HG03521 (cell line): ENCODE measurements around the gene DNLZ.

ENCODE experiments used
- ATAC-seq: cut with Tn5 transposase; IDR thresholded peaks from one replicate; pipeline ENCODE4 v1.9.1; 2021; ENCODE audit warnings: mild to moderate bottlenecking, moderate library complexity; ENCODE audit not compliant: unreplicated experiment

Gene DNLZ

DNA sequence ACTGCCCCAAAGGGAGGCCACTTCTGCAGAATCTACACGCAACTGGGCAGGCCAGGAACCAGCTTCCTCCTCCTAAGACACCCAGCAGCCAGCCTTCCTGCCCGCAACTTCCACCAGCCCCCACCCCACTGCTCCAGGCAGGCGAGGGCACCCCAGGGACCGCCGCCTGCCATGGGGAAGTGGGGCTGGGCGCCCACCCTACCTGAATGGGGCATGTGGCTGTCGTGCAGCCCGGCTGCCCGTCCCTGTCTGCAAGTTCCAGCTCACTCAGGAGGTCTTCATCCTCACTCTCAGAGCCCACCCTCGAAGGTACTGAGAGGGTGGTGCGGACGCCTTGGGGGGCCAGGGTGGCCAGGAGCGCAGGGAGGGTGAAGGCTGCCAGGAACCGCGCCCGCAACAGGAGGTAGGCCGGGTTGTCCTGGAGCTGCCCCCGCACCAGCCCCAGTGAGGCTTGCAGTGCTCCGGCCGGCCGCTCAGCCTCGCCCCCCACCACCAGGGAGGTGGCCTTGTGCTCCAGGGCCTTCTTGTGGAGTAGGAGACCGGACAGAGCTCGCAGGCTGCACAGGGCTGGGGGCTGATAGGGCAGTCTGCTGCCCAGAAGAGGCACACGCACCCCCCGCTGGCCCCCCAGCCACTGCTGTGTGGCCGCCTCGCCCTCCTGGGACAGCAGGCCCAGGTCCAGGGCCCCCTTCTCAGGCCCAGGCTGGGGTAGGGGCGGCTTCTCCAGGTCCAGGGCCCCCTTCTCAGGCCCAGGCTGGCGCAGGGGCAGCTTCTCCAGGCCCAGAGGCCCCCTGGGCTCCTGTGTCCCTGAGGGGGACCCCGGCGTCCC lies 14.0 kb upstream of the DNLZ start:
- no peak for ATAC-seq

- ATAC-seq: no peak
Observed at GRCh38 chr9:136376457-136376856, 12.9 kb upstream of the DNLZ start.

- no peak for ATAC-seq
Observed at GRCh38 chr9:136375096-136375495, 11.6 kb upstream of the DNLZ start.

DNA sequence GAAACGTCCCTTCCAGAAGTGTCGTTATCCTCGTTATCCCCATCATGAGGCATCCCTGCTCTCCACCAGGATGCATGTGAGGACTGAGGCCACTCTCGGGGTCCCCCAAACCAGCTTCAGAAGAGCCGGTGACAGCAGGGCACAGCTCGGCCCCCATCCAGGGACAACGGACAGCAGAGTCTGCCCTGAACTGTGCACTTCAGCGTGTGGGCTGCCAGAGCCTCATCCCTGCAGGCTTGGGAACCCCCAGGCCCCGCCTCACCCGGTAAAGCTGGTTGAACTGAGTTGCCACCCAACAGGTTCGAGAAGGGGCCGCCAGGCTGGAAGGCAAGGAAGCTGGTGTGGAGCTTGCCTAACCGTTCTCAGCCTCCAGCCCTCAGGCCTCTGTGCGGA lies 10.6 kb upstream of the DNLZ start:
- no peak for ATAC-seq

- ATAC-seq: no peak
Observed at GRCh38 chr9:136373300-136374182, 10.0 kb upstream of the DNLZ start, which contains the start of gene CARD9. CARD9 (minus strand) TSS chr9:136373669; CDS start chr9:136372078, 1,591 bp downstream.

GRCh38 chr9:136372561-136373299 lies 9.2 kb upstream of the DNLZ start:
- no peak for ATAC-seq

GRCh38 chr9:136372006-136372405 lies 8.5 kb upstream of the DNLZ start:
- ATAC-seq: no peak

DNA sequence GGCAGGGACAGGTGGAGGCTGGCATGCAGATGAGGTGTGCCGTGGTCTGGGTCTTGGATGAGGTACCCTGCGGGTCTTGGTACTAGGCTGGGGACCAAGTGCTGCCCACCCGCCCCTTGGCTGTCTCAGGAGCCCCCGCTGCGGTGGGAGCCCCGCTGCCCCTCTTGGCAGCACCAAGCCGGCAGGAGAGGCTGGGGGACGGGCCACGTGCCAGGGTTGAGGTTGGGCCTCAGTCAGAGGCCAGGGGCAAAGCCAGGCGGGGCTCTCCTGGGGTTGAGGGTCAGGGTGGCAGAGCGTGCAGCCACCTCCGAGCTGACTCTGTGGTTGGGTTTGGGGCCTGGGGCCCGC lies 8.0 kb upstream of the DNLZ start:
- no peak for ATAC-seq

DNA sequence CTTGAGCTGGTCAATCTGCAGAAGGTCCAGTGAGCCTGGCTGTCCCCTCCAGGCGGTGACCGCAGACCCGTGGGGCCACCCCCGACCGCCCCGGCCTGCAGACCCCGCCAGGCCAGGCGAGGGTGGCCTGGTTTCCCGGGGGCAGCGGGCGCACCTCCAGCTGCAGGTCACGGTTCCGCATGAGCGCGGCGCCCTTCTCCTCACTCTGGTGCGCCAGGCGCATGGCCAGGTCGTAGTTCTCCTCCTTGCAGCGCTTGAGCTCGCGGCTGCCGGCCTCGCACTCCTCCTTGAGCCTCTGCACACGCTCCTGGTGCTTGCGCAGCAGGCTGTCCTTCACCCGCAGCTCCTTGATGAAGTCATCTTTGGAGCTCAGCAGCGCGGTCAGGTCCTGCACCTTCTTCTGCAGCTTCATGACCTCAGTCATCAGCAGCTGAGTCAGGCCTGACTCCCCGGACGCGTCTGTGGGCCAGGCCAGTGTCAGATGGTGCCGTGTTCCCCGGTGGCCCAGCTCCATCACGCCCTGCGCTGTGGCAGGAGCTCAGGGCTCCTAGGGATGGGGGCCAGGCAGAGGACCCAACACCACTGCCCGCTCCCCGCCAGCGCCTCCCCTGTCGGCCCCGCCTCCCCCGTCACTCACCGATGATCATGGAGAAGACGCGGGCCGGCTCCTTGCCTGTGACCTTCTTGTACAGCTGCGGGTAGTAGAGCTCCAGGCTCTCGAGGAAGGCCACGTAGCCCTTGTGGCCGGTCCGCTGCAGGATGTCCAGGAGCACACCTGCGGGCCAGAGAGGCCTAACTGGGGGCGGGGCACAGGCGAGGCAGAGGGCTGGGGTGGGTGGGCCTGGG lies 7.4 kb upstream of the DNLZ start:
- ATAC-seq: no peak

GRCh38 chr9:136370037-136370436 lies 6.5 kb upstream of the DNLZ start:
- ATAC-seq: no peak

DNA sequence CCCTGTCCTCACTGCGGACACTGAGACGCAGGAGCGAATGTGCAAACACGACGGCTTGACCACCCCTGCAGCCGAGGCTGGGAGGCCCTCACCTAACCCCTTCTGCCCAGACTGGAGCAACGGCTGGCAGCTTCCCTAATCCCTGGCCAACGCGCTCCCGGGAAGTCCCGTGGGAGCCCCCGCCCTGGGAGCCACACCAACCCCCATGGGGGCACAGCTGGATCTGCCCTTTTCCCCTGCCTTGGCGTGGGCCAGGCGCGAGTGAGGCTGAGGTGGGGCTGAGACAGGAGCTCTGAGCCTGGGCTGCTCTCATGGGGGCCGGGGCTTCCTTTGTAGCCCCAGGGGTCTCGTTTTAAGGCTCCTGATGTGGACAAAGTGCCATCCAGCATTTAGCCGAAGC lies 4.6 kb upstream of the DNLZ start:
- ATAC-seq: no peak

DNA sequence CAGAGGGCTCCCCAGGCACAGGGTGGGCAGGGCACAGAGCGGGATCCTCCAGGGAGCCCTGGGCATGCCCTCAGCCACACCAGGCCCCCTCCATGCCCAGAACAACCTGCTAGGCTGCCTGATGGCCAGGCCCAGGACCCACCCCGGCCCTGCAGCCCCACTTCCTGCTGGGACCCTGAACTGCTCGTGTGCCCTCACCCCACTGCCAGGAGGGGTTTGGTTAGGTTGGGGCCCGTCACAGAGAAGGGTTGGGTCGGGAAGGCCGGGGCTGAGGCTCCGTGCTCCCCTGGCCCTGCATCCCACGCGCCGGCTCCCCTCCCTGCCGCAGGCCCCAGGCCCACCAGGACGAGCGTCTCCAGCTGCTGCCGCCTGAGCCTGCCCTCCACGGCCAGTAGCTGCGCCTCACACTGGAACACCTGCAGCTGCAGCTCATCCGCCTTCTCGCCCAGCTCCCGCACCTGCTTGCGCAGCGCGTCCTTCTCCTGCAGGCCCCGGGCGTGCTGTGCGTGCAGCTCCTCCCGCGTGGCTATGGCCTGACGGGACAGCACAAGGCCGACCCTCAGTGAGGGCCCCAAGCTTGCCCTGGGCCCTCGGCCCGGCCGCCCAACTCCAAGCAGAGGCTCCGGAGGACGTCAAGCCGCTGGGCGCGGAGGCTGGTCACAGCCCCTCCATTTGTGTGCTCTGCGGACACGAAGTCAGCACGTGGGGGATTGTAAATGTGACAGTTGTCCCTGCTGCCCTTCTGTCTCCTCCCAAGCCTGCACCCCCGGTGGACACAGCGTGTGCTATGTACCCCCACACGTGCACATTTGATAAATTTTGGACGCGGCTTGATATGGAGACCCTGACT lies 4.0 kb upstream of the DNLZ start:
- ATAC-seq: no peak

DNA sequence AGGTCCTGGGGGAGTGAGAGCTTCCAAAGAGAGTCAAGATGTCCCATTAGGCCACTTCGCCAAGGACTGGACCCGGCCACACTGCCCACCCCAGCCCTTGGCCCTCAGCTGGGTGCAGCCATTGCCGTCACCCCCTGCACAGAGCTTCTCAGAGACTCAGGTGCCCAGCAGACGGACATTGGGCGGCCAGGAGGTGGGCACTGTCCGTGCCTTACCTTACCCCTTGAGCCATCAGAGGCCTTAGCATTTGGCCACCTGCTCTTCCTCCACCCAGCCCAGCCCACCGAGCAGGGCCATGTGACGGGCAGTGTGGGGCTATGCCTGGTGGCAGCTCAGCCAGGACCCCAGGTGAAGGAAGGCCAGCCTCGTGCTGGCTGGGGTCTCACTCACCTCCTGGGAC lies 3.3 kb upstream of the DNLZ start:
- no peak for ATAC-seq

GRCh38 chr9:136365775-136366222 lies 2.3 kb upstream of the DNLZ start:
- no peak for ATAC-seq

DNA sequence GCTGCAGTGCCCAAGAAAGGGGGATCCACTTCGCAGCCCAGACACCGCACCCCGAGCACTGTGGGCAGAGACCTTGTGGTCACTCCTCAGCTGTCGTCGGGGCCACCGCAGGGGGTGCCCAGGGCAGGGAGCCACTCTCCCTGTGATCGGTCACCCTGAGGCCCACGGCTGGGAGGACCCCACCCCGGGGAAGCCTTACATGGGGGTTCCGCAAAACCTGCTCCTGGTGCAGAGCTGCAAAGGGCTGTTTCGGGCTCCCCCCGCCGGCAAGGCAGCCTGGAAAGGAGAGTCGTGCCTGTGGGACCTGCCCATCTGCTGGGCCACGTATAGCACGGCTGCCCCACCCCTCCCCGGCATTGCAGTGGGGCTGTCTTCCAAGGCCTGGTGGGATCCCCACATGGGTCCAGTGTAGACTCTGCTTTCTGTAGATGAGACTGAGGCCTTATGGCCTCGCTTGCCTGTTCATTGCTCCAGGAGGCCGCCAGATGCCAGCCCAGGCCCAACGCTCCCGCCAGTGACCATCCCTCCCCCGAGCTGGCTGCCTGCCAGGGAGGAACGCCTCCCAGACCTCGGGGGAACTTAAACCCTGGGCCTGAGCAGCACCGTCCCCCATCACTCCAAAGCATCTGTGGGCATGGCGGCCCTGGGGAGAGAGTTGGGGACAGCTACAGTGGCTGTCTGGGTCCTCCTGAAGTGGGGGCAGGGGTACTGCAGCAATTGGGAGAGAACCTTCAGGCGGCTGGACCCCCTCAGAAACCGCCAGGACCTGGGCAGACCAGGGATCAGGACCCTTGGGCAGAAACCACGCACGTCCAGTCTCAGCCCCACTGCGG lies 1.6 kb upstream of the DNLZ start:
- no peak for ATAC-seq

DNA sequence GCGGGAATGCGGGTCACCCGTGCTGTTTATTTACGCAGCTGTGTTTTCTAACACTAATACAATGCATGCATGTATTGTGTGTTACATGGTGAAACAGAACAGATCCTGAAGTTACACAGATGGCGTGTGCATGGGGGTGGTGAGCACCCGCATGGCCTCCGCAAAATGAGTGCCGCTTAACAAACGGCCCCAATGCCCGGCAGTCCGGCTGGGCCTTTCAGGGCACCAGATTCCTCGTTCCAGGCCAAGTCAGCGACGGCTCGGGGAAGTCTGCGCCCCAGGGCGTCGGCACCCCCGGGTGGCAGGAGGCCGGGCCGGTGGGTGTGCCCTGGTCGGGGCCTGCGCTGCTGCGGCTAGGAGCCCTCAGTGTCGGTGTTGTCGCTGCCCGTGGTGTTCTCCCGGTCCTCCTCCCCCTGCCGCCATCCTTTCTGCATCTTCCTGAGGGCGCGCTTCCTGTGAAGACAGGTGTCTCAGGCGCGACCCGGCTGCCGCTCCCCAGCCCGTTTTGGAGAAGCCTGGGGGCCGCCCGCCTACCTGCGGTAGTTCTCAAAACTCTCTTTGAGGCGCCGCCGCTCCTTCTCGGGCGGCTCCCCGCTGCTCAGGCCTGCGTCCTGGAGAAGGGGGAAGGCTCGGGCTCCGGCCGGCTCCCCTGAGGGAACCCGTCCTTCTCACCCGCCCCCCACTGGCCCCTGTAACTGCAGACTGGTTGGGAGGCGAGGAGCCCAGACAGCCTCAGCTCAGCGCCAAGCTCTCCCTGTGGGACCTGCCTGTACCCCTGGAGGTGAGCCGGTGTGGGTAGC lies 605 bp upstream of the DNLZ start:
- ATAC-seq: no peak

DNA sequence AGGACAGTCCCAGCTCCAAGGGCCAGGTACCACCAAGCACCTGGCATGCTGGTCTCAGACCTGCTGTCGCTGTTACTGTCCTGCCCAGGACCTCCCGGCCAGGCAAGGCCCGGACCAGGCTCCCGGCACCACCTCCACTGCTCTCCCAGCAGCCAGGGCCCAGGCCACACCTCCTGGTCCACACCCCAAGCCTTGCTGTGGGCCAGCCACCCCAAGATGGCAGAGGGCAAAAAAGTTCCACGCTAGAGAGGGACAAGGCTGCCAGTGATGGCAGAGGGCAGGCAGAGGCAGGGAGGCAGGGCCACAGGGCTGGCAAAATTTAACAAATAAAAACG lies 1.1 kb downstream of the DNLZ start:
- ATAC-seq: no peak
